Measurements from ENCODE around the gene HECW1.
"Not testable (repeated sequence)": the region's sequence is repeated elsewhere in the genome, so short reads cannot be mapped to it uniquely, and the experiment has no call there.

HECW1 gene

DNA sequence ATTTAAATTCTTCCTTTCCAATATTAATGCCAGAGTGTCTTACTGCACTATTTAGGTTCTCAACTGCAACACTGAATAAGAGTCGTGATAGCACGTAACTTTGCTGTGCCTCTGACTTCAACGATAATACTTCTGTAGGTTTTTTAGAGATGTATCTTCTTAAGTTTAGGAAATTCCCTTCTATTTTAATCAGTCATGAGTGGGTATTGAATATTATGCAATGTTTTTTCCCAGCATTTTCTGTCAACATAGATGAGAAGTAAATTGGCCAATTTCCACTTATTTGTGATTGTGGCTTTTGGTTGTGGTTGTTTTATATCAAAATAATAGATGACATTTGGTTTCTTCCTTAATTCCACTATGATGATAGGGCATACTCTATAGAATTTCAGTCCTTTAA, 463.8 kb downstream of the HECW1 start:
- no peak overlapping the region for H3K4me3 ChIP-seq (ENCODE audit: low read depth, low read length)
- ChIA-PET CTCF (interaction anchor here (1.5 to 6.1 kb wide), 2 partner anchors 47 to 123 kb away, joined by 3 to 49 read pairs; no protein-coding TSS in a partner anchor), POLR2A (interaction anchor here (0.6 kb wide), 1 partner anchor 60 kb away, joined by 3 read pairs; no protein-coding TSS in a partner anchor)
- no peak for DNase-seq (ENCODE audit: low read depth, low spot score)
- TF ChIP-seq, protein P1, sequence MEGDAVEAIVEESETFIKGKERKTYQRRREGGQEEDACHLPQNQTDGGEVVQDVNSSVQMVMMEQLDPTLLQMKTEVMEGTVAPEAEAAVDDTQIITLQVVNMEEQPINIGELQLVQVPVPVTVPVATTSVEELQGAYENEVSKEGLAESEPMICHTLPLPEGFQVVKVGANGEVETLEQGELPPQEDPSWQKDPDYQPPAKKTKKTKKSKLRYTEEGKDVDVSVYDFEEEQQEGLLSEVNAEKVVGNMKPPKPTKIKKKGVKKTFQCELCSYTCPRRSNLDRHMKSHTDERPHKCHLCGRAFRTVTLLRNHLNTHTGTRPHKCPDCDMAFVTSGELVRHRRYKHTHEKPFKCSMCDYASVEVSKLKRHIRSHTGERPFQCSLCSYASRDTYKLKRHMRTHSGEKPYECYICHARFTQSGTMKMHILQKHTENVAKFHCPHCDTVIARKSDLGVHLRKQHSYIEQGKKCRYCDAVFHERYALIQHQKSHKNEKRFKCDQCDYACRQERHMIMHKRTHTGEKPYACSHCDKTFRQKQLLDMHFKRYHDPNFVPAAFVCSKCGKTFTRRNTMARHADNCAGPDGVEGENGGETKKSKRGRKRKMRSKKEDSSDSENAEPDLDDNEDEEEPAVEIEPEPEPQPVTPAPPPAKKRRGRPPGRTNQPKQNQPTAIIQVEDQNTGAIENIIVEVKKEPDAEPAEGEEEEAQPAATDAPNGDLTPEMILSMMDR (IDR thresholded peaks at IDR 0.05; ENCODE audit: insufficient read depth, low read length, missing control alignments) = no peak

- H3K4me3 ChIP-seq (ENCODE audit: low read depth, low read length) = no peak overlapping the region
- DNase-seq (ENCODE audit: low read depth, low spot score) = no peak
- POLR2A ChIA-PET = no interaction called here
- CTCF ChIA-PET = interaction anchor here (0.8 to 12.7 kb wide), 4 partner anchors 14 to 262 kb away, joined by 3 to 497 read pairs (median 4); no protein-coding TSS in a partner anchor
- TF ChIP-seq, protein P1 (IDR thresholded peaks at IDR 0.05; ENCODE audit: insufficient read depth, low read length, missing control alignments) = no peak
Measured at GRCh38 chr7:43577485-43577951, 465.1 kb downstream of the HECW1 start.

- no peak for DNase-seq (ENCODE audit: low read depth, low spot score)
- POLR2A ChIA-PET = interaction anchor here (0.6 to 2.3 kb wide), 25 partner anchors 8 to 176 kb away, joined by 3 to 51 read pairs (median 4); partner anchors contain the start of genes BLVRA and COA1
- TF ChIP-seq, protein P1 (IDR thresholded peaks at IDR 0.05; ENCODE audit: insufficient read depth, low read length, missing control alignments) = peak; percentile 100
- CTCF ChIA-PET = interaction anchor here (0.6 to 12.7 kb wide), 76 partner anchors 8 to 506 kb away, joined by 3 to 497 read pairs (median 6); partner anchors contain the start of gene COA1
- peak within 1 kb of the TSS; percentile 85 for H3K4me3 ChIP-seq (ENCODE audit: low read depth, low read length)
Measured at GRCh38 chr7:43582503-43583423, 470.3 kb downstream of the HECW1 start, which contains the start of gene STK17A. Gene STK17A (plus strand): TSS chr7:43583108. CDS start chr7:43583244, 136 bp downstream.

GRCh38 chr7:43583424-43584194, 471.2 kb downstream of the HECW1 start:
- ChIA-PET POLR2A (interaction anchor here (0.8 to 2.3 kb wide), 14 partner anchors 9 to 175 kb away, joined by 3 to 51 read pairs (median 7); partner anchors contain the start of genes BLVRA and COA1), CTCF (interaction anchor here (0.6 to 12.7 kb wide), 54 partner anchors 7 to 432 kb away, joined by 3 to 497 read pairs (median 9); partner anchors contain the start of gene COA1)
- no peak for DNase-seq (ENCODE audit: low read depth, low spot score)
- TF ChIP-seq, protein P1 (IDR thresholded peaks at IDR 0.05; ENCODE audit: insufficient read depth, low read length, missing control alignments) = peak; percentile 42
- peak overlapping the region; percentile 85 for H3K4me3 ChIP-seq (ENCODE audit: low read depth, low read length)

DNA sequence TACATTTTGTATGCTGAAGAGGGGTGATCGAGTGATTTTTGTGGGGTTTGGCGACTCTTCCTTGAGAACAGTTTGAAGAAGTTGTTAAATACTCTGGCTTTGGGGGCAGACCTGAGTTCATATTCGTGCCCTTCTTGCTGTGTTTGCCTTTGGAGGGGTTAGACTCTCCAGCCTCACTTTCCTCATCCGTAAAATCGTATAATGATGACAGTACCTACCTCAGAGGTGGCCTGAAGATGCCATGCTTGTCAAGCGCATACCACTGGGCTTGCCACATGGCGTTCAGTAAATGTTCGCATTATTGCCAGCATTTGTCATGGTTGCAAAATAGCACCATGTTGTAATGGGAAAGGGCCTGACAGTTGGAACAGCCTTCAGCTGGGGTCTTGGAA, 471.7 kb downstream of the HECW1 start:
- POLR2A ChIA-PET = interaction anchor here (1.1 to 2.3 kb wide), 3 partner anchors 64 to 145 kb away, joined by 3 to 22 read pairs (median 7); partner anchors contain the start of gene COA1
- CTCF ChIA-PET = interaction anchor here (0.6 to 12.7 kb wide), 11 partner anchors 8 to 255 kb away, joined by 3 to 497 read pairs (median 9); no protein-coding TSS in a partner anchor

GRCh38 chr7:43584733-43585132, 472.3 kb downstream of the HECW1 start:
- DNase-seq (ENCODE audit: low read depth, low spot score) = not testable (repeated sequence)
- POLR2A ChIA-PET = interaction anchor here (0.5 to 1.1 kb wide), 2 partner anchors 47 to 63 kb away, joined by 3 read pairs; no protein-coding TSS in a partner anchor
- peak overlapping the region; percentile 85 for H3K4me3 ChIP-seq (ENCODE audit: low read depth, low read length)
- CTCF ChIA-PET = interaction anchor here (1.0 to 12.7 kb wide), 10 partner anchors 10 to 254 kb away, joined by 3 to 497 read pairs (median 5); no protein-coding TSS in a partner anchor

More for the DNA sequence above, 471.7 kb downstream of the HECW1 start:
- DNase-seq (ENCODE audit: low read depth, low spot score) = no peak
- H3K4me3 ChIP-seq (ENCODE audit: low read depth, low read length) = peak overlapping the region; percentile 85
- TF ChIP-seq, protein P1 (IDR thresholded peaks at IDR 0.05; ENCODE audit: insufficient read depth, low read length, missing control alignments) = no peak
